ENCODE measurements around the gene LDAF1. TPM values are rescaled to one million over a fixed set of nuclear protein-coding genes. Genes with fewer than 3 reads are reported as not detected.

The LDAF1 gene
- polyA plus RNA-seq, 1 experiment = 50.3 TPM

- no peak overlapping the region for H3K27ac ChIP-seq (ENCODE audit: low read depth, low read length)
- ChIA-PET POLR2A (no interaction called here), CTCF (interaction anchor here (0.6 to 5.2 kb wide), 4 partner anchors 29 to 471 kb away, joined by 3 to 74 read pairs (median 4); no protein-coding TSS in a partner anchor)
- H3K4me3 ChIP-seq (ENCODE audit: low read depth, low read length) = no peak overlapping the region
- no peaks in the 10 kb centered on the region for H3K27me3 ChIP-seq (ENCODE audit: control insufficient read depth, insufficient read depth, low read length)
- no peaks in the 10 kb centered on the region; the same call in 1 of the 2 replicates for H3K9me3 ChIP-seq (ENCODE audit: control insufficient read depth, insufficient read depth, low read length)
- DNase-seq (ENCODE audit: low read depth, low spot score) = no peak
- TF ChIP-seq CTCF (IDR thresholded peaks at IDR 0.05; ENCODE audit: low read depth, low read length) = no peak
These were observed 27.3 kb downstream of the LDAF1 start for GRCh38 chr16:21185659-21186325.

- POLR2A ChIA-PET = no interaction called here
- no peak for TF ChIP-seq CTCF (IDR thresholded peaks at IDR 0.05; ENCODE audit: low read depth, low read length)
- CTCF ChIA-PET = interaction anchor here (0.6 to 5.2 kb wide), 3 partner anchors 30 to 471 kb away, joined by 3 to 74 read pairs (median 4); no protein-coding TSS in a partner anchor
- Histone ChIP-seq H3K9me3 (ENCODE audit: control insufficient read depth, insufficient read depth, low read length) (no peaks in the 10 kb centered on the region; the same call in 1 of the 2 replicates), H3K27me3 (ENCODE audit: control insufficient read depth, insufficient read depth, low read length) (no peaks in the 10 kb centered on the region), H3K4me3 (ENCODE audit: low read depth, low read length) (no peak overlapping the region), H3K27ac (ENCODE audit: low read depth, low read length) (no peak overlapping the region)
- no peak for DNase-seq (ENCODE audit: low read depth, low spot score)
These were observed 27.8 kb downstream of the LDAF1 start for GRCh38 chr16:21186326-21186691.

- Histone ChIP-seq H3K27ac (ENCODE audit: low read depth, low read length) (no peak overlapping the region), H3K4me3 (ENCODE audit: low read depth, low read length) (no peak overlapping the region), H3K27me3 (ENCODE audit: control insufficient read depth, insufficient read depth, low read length) (peaks cover 5% of the 10 kb centered on the region), H3K9me3 (ENCODE audit: control insufficient read depth, insufficient read depth, low read length) (peaks cover 2% of the 10 kb centered on the region; the same call in 1 of the 2 replicates)
- ChIA-PET POLR2A (interaction anchor here (0.6 to 1.7 kb wide), 3 partner anchors 22 to 172 kb away, joined by 5 to 7 read pairs (median 5); no protein-coding TSS in a partner anchor), CTCF (interaction anchor here (0.6 to 5.2 kb wide), 20 partner anchors 10 to 1428 kb away, joined by 3 to 74 read pairs (median 6); no protein-coding TSS in a partner anchor)
- DNase-seq (ENCODE audit: low read depth, low spot score) = no peak
- no peak for TF ChIP-seq CTCF (IDR thresholded peaks at IDR 0.05; ENCODE audit: low read depth, low read length)
These were observed 30.8 kb downstream of the LDAF1 start for GRCh38 chr16:21189311-21189710.

- TF ChIP-seq CTCF (IDR thresholded peaks at IDR 0.05; ENCODE audit: low read depth, low read length) = no peak
- DNase-seq (ENCODE audit: low read depth, low spot score) = no peak
- ChIA-PET CTCF (interaction anchor here (2.0 to 5.2 kb wide), 5 partner anchors 9 to 340 kb away, joined by 13 to 74 read pairs (median 18); no protein-coding TSS in a partner anchor), POLR2A (interaction anchor here (0.5 kb wide), 1 partner anchor 111 kb away, joined by 6 read pairs; no protein-coding TSS in a partner anchor)
- Histone ChIP-seq H3K4me3 (ENCODE audit: low read depth, low read length) (no peak overlapping the region), H3K9me3 (ENCODE audit: control insufficient read depth, insufficient read depth, low read length) (peaks cover 2% of the 10 kb centered on the region; the same call in 1 of the 2 replicates), H3K27me3 (ENCODE audit: control insufficient read depth, insufficient read depth, low read length) (peaks cover 6% of the 10 kb centered on the region), H3K27ac (ENCODE audit: low read depth, low read length) (no peak overlapping the region)
These were observed 31.5 kb downstream of the LDAF1 start for GRCh38 chr16:21190013-21190412.

- Histone ChIP-seq H3K4me3 (ENCODE audit: low read depth, low read length) (no peak overlapping the region), H3K27ac (ENCODE audit: low read depth, low read length) (no peak overlapping the region), H3K9me3 (ENCODE audit: control insufficient read depth, insufficient read depth, low read length) (peaks cover 2% of the 10 kb centered on the region; the same call in 1 of the 2 replicates), H3K27me3 (ENCODE audit: control insufficient read depth, insufficient read depth, low read length) (peaks cover 7% of the 10 kb centered on the region)
- no peak for TF ChIP-seq CTCF (IDR thresholded peaks at IDR 0.05; ENCODE audit: low read depth, low read length)
- ChIA-PET CTCF (interaction anchor here (2.8 to 5.2 kb wide), 2 partner anchors 111 to 340 kb away, joined by 22 to 74 read pairs; no protein-coding TSS in a partner anchor), POLR2A (no interaction called here)
- DNase-seq (ENCODE audit: low read depth, low spot score) = no peak
These were observed 32.1 kb downstream of the LDAF1 start for GRCh38 chr16:21190599-21190998.

All from AG04450 (cell line).